GM18520 (cell line): ENCODE results near the gene ST8SIA5.

Experiments used
- ATAC-seq: cut with Tn5 transposase; IDR thresholded peaks from one replicate; pipeline ENCODE4 v1.9.1; 2021; ENCODE audit not compliant: unreplicated experiment

ST8SIA5 gene

DNA sequence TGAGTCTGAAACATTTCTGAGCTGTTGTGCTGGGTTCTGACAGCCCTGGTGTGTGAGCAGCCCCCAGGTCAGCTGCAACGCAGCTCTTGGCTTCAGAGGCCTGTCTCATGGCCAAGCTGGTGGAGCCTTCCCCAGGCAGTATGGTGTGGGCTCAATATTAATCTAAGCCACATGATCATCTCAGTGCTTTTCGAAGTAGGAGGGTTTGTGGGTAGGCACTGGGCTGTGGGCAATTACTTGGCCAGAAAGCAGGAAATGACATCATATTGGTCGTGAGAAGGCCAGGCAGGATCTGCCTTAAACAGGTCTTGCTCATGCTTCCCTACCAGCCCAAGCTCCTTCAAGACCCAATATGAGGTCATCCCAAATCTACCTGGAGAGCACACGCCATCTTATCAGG, 126.7 kb downstream of the ST8SIA5 start:
- no peak for ATAC-seq

DNA sequence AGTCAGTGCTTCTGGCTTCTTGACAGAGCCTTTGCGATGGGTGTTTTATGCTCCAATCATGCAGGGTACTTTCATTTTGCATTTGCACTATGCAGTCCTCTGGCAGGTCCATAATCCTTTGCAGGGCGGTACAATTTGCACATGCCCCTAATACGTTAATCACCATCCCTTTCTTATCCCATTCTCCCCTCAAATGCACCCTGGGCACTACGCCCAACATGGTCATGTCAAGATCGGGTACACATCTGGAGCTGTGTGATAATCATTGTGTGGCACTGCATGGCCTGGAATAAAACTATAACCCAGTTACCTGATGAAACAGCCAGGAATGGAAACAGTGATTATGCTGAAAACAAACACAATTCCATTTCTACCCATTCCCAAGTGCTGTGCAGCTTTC, 127.5 kb downstream of the ST8SIA5 start:
- no peak for ATAC-seq

DNA sequence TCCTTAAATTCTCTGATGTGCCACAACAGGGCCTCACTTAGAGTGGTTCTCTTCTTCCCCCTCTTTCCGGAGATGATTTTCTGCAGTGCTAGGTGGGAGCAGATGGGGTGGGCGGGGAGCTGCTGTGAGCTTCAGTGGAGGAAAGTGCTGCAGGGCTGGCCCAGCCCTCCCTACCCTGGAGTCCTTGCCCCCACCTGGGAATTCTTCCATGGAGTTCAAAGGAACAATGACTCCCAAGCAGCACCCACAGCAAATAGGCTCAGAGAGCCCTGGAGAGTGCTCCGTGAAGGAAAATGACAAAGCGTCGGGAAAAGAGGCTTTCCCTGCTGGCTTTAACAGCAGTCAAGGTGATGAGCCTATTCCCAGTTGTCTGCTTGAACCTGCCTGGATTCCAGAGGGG, 128.6 kb downstream of the ST8SIA5 start:
- no peak for ATAC-seq

DNA sequence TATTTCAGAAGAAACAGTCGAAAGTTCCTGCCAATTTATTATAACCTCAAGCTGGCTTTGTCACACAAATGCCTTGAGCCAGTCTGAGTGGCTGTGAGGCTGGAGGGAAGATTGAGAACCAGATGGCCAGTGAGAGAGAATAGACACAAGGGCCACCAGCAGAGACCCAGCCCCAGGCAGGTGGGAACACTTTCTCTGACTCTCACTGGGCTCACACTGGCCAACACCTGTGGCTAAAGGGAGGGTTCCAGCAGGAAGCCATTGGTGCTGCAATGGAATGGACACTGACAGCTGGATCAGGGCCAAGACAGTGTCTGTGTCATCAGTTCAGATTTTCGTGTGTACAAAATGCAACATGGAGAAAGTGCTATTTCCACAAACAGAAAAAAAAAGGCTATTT, 129.7 kb downstream of the ST8SIA5 start:
- ATAC-seq: no peak

DNA sequence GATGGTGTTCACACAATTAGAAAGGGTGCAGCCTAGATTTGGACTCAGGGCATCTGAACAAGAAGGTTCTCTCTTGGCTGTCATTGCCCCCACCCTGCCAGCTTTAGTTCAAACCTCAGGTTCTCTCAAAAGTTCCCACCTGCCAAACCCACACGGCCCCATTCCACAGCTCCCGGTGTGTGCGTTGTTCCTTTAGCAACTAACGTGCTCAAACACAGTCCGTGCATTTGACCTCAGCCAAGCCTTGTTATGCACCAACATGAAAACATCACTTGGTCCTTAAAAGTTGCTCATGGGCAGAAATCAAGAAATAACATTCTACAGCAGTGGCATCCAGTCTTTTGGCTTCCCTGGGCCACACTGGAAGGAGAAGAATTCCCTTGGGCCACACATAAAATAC, 131.8 kb downstream of the ST8SIA5 start:
- no peak for ATAC-seq

DNA sequence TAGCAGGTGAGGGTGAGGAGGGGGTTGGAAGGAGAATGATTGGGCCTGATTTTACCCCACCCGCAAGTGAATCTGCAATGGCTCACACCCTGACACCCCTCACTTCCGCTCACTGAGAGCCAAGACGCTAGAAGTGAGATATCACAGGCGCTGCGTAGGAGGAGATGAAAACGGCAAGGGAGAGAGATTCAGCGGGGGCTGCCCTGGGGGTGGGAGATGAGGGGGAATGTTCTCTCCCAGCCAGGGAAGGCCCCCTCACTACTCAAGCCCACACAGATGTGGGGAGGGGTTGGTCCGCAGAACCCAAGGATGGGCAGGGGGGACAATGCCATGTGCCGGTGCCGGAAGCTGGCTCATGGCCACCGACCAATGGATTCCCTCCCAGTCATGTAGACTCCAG, 132.7 kb downstream of the ST8SIA5 start:
- no peak for ATAC-seq

DNA sequence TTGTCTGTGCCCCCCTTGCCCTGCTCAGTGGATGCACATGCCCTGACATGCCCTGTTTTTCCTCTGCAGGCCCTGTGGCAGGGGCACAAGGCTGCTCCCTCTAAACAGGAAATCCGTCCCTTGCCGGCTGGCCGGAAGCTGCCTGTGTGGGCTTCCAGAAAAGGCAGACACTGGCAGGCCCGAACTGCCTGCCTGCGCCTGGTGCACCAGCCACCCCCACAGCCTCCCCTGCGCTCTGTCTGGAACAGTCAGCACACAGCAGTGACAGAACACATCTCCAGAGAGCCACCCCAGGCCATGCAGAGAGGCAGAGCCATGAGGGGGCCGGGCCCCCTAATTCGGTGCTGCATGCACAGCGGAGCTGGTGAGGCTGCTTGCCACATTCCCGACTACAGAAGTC, 133.3 kb downstream of the ST8SIA5 start:
- no peak for ATAC-seq

DNA sequence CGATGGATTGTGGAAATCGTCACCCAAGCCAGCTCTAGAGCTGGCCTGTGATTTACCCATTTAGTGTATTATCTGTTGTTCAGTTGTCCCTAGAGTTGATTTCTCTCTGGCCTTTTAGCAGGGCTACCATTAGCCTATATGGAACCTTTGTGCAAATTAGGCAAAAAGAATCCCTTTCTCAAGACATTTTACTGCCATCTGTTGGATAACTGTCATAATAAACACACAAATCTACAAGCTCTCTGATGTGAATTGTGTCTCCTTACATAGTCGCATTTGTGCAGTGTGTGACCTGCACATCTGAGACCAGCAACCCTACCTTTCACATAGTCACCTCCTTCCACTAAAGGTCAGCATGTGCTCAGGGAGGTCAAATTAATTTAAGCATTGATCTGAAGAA, 133.9 kb downstream of the ST8SIA5 start:
- no peak for ATAC-seq

DNA sequence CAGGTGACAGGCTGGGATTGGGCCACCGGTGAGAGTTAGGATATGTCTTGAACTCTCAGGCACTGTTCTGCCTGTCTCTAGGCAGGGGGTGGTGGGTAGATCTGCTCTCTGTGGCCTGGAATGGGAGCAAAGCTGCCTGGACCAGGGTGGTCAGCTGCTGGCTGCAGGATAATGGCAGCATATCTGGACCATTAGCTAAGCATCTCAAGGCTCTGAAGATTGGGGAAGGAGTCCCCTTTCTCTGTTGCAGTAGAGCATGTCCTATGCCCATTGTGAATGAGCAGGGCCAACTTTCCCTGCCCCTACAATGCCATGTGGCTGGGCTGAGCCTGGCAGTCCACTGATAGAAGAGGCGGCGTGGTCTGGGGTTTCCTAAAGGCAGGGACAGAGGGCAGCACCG, 134.4 kb downstream of the ST8SIA5 start:
- ATAC-seq: no peak

DNA sequence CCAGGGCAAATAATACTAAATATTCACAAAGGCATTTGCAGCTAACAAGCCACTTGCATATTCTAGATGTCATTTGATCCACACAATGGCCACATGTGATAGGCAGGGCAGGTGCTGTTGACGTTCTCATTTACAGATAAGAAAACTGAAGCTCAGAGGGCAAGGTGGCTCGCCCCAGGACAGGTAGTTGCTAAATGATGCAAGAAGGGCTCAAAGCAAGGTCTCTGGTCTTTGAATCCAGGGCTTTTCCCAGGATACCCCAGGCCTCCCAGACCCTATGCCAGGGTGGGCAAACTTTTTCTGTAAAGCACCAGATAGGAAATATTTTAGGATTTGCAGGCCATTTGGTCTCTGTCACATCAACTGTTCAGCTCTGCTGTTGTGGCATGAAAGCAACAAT, 135.0 kb downstream of the ST8SIA5 start:
- ATAC-seq: no peak

DNA sequence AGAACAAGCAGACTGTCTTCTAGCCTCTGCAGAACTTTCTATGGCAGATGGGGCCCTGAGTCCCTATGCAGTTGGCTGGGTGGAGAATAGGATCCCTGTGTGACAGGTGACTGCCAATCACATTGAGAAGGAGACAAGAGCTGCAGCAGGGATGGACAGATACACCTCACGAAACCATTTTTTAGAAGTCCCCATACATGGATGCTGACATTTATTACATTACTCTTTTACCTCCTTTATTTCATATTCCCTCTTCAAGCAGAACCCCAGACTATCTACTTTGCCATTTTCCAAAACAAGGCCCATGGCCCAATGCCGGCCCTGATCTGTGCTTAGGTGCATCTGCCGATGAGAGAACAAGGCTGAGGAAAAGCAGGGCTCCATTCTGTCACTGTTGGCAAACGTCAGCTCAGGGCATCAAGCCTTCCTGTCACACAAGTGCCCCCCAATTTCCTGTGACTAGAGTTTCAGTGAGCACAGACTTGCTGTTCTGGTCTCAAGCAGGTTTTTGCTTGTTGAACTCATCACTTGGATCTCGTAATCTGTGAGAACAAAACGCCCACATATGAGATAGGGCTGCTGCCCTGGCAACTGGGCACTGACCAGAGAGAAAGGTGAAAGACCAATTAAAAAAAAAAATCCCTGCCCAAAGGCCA, 135.6 kb downstream of the ST8SIA5 start:
- no peak for ATAC-seq

DNA sequence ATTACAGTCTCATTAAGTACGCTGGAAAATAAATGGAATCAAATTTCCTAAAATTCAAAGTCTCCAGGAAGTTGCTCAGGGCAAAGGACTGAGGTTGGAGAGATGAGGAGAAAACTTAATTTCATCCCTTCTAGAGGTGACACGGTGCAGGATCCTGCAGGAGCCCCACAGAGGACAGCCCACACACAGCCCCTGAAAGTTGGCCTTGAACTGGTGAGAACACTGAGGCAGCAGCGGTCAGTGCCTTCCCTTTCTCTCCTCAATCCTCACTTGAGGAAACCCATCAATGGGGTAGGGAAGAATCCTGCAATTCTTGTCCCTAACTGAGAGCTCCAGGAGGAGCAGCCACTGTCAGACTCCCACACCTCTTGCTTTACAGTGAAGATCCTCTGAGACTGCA, 137.3 kb downstream of the ST8SIA5 start:
- ATAC-seq: no peak
